GM21717 (cell line): ENCODE results near the gene ATCAY.
"Not testable (repeated sequence)": the region's sequence is repeated elsewhere in the genome, so short reads cannot be mapped to it uniquely, and the experiment has no call there.

Experiments
- ATAC-seq: cut with Tn5 transposase; IDR thresholded peaks from one replicate; pipeline ENCODE4 v1.9.1; 2021; ENCODE audit warnings: mild to moderate bottlenecking, moderate library complexity; ENCODE audit not compliant: unreplicated experiment

ATCAY gene

DNA sequence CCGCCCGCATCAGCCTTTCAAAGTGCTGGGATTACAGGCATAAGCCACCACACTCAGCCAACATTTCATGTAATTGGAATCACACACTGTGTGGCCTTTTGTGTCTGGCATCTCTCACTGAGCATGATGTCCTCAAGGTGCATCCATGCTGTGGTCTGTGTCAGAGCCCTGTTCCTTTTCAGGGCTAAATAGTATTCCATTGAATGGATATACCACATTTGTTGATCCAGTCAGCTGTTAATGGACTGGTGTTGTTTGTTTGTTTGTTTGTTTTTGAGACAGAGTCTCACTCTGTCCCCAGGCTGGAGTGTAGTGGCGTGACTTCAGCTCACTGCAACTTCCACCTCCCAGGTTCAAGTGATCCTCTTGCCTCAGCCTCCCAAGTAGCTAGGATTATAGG is 17.9 kb downstream of the ATCAY start:
- no peak for ATAC-seq

DNA sequence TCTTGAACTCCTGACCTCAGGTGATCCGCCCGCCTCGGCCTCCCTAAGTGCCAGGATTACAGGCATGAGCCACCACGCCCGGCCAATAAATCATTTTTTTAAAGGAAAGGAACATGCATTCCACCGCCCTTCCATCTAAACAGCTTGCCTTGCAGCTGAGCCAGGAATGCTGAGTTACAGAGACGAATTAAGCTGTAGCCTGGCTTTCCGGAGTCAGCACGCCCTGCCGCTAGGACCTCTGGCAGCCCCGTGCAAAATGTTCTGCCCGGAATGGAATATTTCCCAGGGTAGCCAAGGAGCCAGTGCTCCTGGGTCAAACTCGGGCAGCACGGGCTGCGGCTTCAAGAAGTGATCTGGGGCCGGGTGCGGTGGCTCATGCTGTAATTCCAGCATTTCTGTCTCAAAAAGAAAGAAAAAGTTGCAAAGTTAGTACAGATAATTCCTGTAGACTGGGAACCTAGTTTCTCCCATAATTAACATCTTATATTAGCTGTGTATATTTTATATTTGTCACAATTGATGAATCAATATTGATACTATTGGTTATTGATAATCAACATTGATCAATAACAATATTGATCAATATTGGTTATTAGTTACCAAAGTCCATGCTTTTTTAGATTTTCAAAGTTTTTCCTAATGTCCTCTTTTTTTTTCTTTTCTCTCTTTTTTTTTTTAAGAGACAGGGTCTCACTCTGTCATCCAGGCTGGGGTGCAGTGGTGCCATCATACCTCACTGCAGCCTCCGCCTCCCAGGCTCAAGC is 19.2 kb downstream of the ATCAY start:
- ATAC-seq, result no peak

DNA sequence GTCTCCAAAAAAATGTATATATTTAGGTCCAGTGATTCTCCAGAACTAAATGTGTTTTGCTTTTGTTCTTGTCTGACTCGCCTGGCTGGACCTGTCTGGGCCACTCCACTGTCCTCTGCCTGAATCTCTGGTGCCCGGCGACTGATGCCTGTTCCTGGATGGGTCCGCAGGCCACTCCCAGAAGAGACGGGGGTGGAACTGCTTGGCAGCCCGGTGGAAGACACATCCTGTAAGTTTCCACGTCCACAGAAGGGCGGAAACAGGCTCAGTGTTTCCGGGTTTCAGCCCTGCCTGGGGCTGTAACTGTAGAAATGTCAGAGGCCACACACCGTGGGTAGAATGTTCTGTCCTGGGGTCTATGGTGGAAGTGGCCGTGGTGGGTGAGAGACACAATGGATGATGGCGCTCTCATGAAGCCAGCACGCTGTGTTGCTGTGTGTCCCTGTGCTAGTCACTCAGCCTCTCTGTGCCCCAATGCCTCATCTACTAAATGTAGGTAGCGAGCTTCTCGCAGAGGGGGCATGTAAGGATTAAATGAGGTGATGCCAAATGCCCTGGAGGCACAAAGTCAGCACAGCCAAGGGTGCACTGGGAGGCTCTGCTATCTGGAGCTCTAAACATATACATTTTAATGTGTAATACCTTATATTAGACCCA is 22.0 kb downstream of the ATCAY start:
- no peak for ATAC-seq

DNA sequence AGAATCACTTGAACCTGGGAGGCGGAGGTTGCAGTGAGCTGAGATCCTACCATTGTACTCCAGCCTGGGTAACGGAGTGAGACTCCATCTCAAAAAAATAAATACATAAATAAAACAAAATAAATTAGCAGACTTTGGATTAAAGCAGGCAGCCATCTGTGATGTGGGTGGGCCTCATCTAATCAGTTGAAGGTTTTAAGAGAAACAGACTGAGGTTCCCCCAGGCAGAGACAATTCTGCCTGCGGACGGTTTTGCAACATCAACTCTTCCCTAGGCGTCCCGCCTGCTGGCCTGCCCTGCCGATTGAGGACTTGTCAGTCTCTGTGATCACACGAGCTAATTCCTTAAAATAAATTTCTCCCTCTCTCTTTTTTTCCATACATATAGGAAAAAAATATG is 23.7 kb downstream of the ATCAY start:
- no peak for ATAC-seq

DNA sequence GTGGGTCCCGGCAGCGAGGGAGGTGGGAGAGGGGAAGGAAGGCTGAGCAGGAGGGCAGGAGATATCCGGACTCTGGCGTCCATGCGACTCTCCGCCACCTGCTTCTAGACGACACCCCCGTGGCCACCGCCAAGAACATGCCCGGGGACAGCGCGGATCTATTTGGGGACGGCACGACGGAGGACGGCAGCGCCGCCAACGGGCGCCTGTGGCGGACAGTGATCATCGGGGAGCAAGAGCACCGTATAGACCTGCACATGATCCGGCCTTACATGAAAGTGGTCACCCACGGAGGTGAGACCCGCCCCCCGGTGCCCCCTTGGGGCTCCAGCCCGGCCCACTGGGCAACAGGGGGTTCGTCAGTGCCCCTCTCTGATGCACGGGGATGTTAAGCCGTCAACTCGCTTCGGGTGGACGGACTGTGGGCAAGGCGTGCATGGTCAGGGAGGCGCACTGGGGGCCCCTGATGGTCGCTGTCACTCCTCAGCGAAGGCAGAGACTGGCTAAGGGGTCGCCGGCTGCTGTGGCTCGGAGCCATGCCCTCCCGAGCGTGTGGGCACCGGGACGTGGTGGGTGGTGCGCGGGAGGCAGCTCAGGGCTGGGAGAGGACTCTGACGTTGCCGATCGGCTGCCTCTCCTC is 27.3 kb downstream of the ATCAY start:
- no peak for ATAC-seq

DNA sequence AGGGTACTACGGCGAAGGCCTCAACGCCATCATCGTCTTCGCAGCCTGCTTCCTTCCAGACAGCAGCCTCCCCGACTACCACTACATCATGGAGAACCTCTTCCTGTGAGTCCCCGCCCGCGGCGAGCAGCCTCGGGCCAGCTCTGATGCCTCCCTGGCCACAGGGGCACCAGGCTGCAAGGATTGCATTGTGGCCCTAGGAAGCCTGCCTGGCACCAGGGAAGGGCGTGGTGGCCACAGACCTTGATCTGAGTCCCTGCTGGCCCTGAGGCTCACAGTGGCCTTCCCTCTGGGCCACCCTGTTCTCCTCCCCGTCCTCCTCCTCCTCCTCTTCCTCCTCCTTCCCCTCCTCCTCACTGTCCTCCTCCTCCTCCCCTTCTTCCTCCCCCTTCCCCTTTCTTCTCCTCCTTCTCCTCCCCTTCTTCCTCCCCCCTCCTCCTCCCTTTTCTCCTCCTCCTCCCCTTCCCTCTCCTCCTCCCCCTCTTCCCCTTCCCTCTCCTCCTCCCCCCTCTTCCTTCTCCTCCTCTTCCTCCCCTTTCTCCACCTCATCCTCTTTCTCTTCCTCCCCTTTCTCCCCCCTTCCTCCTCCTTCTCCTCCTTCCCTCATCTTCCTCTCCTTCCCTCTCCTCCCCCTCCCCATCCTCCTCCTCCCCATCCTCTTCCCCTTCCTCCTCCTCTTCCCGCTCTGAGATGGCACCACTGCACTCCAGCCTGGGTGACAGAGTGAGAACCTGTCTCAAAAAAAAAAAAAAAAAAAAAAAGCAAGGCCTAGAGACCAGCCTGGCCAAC is 28.0 kb downstream of the ATCAY start:
- ATAC-seq, result no peak

DNA sequence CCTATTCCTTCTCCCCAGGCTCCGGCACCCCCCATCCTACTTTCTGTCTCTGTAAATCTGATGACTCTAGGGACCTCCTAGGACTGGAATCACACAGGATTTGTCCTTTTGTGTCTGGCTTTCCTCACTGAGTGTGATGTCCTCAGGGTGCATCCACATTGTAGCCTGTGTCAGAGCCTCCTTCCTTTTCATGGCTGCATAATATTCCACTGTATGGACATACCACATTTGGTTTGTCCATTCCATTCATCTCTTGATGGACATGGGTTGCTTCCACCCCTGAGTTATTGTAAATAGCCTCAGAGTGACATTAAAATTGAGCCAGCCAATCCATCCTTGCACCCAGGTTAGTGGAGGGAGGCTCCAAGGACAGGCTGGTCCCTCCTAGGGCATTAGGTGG is 29.6 kb downstream of the ATCAY start:
- no peak for ATAC-seq

DNA sequence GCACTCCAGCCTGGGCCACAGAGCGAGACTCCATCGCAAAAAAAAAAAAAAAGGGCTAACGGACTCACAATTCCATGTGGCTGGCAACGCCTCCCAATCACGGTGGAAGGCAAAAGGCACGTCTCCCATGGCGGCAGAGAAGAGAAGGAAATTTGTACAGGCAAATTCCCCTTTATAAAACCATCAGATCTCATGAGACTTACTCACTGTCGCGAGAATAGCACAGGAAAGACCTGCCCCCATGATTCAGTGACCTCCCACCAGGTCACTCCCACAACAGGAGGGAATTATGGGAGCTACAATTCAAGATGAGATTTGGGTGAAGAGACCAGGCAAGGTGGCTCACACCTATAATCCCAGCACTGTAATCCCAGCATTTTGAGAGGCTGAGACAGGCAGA is 33.7 kb downstream of the ATCAY start:
- no peak for ATAC-seq

DNA sequence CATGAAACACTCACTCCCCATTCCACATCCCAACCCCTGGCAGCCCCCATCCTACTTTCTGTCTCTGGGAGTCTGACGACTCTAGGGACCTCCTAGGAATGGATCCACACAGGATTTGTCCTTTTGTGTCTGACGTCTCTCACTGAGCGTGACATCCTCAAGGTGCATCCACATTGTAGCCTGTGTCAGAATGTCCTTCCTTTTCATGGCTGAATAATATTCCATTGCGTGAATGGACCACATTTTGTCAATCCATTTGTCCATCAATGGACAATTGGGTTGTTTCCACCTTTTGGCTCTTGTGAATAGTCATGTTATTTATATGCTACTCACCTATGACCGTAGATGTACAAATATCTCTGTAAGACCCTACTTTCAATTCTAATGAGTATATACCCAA is 35.5 kb downstream of the ATCAY start:
- no peak for ATAC-seq

DNA sequence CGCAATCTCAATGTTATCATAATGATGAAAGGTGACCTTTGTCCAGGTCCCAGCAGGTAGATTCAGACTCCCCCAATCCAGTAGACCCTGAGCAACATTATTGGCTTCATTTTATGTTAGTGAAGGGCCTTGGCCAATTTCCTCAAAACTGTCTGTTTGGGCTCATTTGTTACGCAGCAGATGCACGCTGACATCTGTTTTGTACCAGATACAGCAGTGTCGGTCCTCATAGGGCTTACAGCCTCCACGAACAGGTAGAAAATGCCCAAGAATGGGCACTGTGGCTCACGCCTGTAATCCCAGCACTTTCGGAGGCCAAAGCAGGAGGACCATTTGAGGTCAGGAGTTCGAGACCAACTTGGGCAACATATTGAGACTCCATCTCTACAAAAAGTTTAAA is 39.3 kb downstream of the ATCAY start:
- no peak for ATAC-seq

DNA sequence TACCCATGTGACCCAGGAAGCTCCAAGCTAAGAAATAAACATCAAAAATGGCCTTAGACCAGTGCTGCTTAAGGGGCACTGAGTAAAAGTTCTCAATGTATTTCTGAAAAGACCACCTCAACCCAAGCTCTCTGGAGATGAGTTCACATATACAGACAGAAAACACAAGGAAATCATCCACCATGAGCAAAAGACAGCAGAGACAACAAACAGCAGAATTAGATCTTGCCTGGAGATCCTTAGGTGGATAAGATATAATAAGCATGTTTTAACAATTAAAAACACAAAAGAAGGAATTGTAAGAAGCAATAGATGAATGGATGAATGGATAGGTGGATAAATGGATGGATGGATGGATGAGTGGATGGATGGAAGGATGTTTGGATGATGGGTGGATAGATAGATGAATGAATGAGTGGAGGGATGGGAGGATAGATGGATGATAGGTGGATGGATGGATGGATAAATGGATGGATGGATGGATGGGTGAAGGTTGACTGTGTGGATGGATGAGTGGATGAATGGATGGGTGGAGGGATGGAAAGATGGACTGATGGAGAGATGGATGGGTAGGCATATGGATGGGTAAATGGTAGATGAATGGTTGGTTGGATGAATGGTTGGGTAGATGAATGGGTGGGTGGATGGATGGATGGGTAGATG is 42.7 kb downstream of the ATCAY start:
- no peak for ATAC-seq

DNA sequence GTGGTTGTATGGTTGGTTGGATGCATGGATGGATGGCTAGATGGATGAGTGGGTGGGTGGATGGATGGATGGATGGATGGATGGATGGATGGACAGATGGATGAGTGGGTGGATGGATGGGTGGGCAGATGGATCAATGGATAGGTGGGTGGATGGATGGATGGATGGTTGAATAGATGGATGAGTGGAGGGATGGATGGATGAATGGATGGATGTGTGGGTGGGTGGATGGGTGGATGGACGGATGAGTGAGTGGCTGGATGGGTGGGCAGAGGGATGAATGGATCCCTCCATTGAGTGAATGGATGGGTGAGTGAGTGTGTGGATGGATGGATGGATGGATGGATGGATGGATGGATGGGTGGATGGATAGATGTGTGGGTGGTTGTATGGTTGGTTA is 43.4 kb downstream of the ATCAY start:
- no peak for ATAC-seq

DNA sequence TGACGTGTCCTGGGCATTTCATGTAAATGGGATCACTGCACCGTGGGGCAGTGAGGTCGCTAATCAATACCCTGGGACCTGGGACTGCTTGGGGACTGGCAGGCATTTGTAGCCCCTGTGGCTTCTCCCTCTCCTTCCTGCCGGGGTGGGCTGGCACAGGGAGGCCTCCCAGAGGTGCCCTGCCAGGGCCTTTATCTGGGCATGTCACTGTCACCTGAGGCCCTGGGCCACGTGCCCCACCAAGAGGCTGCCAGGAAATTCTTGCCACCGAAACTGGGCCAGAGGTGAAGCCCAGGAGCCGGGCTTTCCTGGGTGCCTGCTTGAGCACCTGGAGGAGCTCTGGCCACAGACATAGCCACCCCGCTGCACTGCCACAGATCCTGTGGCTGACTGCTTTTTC is 50.6 kb downstream of the ATCAY start:
- no peak for ATAC-seq

DNA sequence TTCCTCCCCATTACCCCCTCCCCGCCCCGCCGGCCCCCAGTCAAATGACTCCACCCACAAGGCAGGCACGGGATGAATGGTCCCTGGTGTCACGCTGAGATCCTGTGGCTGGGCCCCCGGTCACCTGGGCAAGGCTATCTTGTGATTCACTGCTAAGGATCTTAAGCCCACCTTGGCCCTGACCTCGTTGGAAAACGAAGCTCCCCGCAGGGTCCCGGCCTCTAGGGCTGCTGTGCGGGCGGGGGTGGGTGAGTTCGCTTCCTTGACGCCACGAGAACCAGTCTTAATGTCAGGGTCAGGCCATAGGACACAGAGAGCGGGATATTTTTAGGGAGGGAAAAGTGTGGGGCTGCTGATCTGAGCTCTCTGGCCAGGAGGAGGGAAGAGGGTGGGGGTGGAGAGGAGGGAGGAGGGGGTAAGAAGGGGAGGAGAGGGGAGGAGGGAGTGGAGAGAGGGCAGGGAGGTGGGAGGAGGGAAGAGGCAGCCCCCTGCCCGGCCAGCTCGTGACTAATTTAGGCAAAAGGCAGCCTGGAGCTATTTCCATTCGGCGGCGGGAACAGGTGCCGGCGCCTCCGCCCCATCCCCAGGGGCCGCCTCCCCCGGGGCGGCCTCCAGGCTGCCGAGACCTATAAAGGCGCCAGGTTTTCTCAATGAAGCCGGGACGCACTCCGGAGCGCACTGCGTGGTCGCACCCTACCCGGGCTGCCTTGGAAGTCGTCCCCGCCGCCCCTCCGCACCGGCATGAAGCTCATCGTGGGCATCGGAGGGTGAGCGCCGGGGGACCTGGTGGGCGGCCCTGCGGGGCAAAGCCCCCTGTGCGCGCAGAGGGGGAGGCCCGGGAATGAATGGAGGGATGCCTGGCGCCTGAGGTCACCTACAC is 52.7 kb downstream of the ATCAY start, which contains the start of gene NMRK2:
Gene NMRK2 (plus strand): TSS at position 139 of the 880 bp plus-strand sequence. CDS start 603 bp downstream, at position 742.
- no peak for ATAC-seq

DNA sequence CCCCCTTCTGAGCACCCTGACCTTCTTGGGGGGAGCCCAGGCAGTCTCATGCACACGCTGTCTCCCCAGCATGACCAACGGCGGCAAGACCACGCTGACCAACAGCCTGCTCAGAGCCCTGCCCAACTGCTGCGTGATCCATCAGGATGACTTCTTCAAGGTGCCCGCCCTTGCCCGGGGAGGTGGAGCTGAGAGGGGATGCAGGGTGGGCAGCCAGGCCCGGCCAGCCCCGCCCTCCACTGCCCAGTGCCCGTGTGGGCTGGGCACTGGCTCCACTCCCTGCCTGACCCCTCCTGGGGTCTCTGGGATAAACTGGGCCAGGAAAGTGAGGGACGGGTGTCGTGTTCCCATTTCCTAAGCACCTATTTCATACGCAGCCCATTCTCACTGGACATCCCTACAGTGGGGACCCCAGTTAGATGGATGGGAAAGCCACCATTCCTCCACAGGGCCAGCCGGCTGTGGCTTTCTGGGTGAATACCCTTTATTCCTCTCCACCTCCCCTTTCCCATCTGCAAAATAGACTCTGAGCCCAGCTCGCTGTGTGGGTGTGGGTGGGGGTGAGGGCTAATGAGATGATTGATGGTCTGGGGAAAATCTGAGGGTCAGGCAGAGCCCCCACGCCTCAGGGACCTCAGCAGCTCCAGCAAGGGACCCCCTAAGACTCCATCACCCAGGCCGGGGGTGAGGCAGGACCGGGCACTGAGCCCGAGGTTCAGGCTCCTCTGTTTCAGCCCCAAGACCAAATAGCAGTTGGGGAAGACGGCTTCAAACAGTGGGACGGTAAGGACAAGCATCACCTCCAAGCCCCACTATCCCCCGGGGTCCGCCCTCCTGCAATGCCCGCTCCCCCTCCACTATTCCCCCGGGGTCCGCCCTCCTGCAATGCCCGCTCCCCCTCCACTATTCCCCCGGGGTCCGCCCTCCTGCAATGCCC is 56.3 kb downstream of the ATCAY start:
- no peak for ATAC-seq

DNA sequence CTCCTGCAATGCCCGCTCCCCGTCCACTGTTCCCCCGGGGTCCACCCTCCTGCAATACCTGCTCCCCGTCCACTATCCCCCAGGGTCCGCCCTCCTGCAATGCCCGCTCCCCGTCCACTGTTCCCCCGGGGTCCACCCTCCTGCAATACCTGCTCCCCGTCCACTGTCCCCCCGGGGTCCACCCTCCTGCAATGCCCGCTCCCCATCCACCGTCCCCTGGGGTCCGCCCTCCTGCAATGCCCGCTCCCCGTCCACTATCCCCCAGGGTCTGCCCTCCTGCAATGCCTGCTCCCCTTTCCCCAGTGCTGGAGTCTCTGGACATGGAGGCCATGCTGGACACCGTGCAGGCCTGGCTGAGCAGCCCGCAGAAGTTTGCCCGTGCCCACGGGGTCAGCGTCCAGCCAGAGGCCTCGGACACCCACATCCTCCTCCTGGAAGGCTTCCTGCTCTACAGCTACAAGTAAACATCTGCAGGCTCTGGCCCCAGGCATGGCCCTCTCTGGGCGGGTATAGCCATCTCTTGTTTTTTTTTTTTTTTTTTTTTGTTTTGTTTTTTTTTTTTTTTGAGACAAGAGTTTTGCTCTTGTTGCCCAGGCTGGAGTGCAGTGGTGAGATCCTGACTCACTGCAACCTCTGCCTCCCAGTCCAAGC is 57.9 kb downstream of the ATCAY start:
- ATAC-seq, result not testable (repeated sequence)

DNA sequence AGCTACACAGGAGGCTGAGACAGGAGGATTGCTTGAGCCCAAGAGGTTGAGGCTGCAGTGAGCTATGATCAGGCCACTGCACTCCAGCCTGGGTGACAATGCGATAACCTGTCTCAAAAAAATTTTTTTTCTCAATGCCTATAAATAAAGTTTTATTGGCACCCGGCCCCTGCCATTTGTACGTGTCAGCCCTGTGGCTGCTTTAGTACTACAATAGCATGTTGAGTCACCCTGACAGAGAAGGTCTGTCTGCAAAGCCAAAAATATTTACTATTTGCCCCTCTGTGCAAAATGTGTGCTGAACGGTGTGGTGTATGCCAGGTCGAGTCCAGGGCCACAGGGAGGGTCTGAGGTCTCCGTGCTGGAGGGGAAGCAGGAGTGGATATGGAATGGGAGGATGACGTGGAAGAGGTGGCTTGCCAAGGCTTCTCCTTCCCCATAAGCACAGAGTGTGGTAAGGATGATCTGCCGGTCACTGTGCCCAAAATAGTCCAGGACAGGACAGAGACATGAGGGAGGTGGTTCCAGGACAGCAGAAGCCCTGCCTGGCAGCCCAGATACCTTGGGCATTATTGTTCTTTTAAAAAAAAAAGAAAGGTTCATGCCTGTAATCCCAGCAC is 62.4 kb downstream of the ATCAY start:
- no peak for ATAC-seq
